GM21723 (cell line): ENCODE measurements around the gene TTLL5.

ENCODE experiments used
- ATAC-seq: cut with Tn5 transposase; IDR thresholded peaks from one replicate; pipeline ENCODE4 v1.9.1; 2021; ENCODE audit warnings: mild to moderate bottlenecking, moderate library complexity; ENCODE audit not compliant: unreplicated experiment

The TTLL5 gene

GRCh38 chr14:75697386-75697785, 36.3 kb downstream of the TTLL5 start:
- ATAC-seq = no peak

DNA sequence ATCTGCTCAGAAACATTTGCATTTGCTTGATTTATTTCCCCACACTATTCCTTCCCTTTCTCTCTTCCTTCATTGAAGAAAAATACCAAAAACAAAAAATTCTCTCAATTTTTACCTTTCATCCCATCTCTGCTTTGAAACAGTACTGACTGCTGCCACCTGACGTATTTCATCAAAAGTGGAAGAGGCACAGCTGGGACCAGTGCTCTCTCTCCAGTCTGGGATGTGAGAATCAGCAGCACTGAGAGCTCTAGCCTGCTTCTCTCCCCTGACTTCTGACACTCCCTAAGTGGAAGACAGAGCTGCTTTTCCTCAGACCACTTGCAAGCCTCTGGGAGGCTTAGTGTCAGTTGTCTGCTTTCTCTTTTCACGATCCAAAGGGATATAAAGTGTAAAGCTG, 36.9 kb downstream of the TTLL5 start:
- ATAC-seq = no peak

GRCh38 chr14:75699331-75699730, 38.3 kb downstream of the TTLL5 start:
- no peak for ATAC-seq

DNA sequence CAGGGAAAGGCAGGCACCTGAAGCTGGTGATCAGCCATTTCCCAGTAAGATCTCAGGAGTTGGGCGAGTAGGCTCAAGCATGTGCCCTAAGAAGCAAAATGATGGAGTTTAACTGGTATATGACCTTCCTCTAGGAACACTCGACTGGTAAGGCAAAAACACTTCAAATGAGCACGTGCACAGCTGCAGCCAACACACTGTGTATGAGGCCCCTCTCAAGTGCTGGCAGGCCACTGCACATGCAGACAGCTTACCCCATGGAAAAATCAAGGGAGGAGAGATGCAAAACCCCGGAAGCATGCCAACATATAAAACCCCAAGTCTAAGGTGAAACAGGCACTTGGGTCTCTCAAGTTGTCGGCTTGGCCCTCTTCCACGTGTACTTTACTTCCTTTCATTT, 39.2 kb downstream of the TTLL5 start:
- ATAC-seq = no peak

- no peak for ATAC-seq
Observed at GRCh38 chr14:75702122-75702521, 41.1 kb downstream of the TTLL5 start.

- no peak for ATAC-seq
Observed at GRCh38 chr14:75702616-75703261, 41.7 kb downstream of the TTLL5 start.

DNA sequence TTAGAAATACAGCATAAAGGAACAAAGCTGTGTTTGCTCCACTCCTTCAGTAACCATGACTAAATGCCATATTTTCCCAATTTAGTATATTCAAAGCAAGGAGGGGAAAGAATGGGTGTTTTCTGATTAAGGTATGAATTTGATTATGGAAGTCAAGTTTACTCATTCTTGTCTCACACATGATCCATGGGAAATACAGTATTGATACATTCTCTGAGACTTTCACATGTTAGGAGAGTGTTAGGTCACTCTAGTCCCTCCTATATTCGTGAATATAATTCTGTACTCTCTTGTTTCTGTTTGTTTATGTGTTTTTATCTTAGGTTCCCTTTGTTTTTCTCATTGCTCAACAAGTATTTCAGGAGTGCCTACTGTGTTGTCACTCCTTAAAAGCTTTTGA, 42.4 kb downstream of the TTLL5 start:
- ATAC-seq = no peak

DNA sequence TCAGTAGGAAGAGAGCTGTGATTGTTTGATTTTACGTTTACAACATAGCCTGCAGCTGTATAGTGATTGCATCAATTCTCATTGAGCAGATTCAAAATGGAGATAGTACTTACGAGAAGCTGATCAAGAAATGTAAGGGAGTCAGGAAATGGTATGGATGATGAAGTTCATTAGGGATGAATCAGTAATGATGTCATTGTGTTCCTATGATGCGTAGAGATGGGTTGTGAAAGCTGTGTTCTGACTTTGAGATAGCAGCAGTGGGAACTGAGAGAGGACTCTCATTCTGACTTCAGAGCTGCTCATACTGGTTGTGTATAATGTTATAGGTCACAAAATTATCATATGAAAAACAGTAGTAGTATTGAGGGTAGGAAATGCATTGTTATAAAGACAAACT, 44.0 kb downstream of the TTLL5 start:
- no peak for ATAC-seq

DNA sequence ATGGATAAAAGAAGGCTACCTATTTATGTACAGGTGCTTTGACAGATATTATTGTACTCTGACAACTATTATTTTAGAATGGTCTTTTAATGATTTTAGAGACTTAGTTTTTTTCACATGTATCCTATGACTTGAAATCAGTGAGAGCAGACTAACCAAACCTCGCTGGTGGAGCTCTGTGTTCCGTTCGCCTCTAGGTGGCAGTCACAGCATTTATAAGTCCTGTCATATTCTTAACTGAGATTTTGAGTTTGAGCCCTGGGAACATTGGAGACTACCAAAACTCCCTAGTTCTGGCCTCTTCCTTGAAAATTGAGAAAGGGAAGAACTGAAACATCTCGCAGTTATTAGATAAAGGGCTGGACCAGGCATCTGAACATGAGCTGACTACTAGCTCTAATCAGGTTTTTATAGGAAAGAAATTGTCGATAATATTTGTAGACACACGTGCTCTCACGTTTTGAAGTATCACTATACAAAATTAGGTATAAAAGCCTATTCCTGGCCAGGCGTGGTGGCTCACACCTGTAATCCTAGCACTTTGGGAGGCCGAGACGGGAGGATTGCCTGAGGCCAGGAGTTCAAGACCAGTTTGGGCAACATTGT, 48.3 kb downstream of the TTLL5 start:
- ATAC-seq = no peak

- ATAC-seq = no peak
Observed at GRCh38 chr14:75711105-75711795, 50.2 kb downstream of the TTLL5 start.

DNA sequence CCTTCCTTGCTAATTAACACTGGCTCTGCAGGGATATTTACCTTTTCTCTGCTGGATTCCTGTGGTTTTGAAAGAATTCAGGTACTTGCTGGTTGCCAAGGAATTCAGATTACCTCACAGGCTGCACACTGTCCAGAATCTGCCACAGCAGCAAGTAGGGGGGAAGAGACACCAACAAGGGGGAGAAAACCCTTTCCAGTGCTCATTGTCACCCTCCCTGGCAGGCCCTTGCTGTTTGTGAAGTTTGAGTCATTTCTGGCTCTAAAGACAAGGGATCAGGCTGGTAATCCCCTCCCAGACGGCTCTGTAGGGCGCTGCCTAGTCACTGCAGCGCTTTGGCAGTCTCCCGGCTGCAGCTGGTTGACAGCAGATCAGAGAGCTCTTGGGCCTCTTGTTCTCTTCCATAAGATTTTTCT, 50.8 kb downstream of the TTLL5 start:
- ATAC-seq = no peak

- ATAC-seq = no peak
Observed at GRCh38 chr14:75714991-75715390, 53.9 kb downstream of the TTLL5 start.

DNA sequence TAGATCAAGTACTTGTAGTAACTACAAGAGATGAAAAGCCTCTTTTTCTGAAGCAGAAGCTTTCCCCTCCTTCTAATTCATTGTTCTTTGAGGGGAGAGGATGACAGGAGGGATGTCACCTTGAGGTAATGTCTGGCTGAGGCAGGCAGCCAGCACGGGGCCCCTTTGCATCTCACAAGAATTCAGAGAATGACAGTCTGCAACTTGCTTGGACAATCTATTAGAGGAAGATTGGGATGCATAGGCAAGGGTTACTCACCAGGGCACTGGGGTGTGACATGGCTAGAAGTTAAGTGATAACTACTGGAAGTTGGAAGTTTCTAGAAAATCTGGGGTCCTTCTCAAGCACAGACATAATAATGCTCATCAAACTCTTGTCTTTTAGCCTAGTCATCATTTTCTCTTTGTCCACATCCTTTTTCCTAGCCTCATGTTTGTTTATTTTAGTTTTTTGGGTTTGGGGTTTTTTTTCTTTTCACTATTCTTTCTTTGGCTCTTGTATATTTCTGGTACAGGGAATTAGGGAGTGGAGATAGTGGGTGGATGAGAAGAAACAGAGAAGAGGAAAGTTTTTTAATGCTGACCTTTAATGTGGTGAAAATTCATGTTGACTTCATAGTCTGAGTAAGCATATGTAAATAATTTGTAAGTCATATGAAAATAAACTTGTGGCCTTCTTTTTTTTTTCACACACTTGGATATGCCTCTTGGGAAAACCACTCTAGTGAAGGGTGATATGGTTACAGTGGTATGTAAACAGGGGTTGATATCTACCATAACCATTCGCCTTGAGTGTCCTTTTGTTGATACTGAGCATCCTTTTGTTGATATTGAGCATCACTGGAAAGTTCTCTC, 55.1 kb downstream of the TTLL5 start:
- ATAC-seq = no peak

DNA sequence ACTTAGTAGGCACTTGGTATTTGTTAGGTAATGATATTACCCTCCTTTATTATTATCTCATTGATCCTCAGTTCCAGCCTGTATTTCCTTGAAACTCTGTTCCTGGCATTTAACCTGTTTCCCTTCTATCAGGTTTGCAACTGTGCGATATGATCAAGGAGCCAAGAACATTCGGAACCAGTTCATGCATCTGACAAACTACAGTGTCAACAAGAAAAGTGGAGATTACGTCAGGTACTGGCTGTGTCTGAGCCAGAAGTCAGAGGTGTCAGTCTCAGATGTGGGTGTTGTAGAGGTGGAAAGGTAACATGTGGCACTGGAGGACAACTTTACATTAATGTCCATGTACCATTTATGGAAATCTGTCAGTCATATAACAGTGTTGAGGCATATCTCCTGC, 56.7 kb downstream of the TTLL5 start:
- ATAC-seq = no peak

DNA sequence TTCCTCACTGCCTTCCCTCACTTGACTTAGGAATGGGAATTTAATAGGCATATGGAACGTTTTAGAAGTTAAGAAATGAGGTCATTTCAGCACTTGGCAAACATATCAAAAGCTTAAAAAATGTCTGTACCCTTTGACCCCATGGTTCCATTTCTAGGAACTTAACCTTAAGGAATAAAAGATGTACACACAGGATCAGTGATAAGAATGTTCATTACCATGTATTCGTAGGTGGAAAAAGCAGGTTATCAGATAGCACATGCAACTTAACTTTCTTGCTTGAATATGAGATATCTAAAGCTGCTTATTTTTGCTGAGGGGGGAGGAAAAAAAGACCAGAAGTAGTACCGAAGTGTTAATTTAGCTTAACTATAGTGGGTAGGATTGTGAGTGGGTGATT, 57.2 kb downstream of the TTLL5 start:
- ATAC-seq = no peak

DNA sequence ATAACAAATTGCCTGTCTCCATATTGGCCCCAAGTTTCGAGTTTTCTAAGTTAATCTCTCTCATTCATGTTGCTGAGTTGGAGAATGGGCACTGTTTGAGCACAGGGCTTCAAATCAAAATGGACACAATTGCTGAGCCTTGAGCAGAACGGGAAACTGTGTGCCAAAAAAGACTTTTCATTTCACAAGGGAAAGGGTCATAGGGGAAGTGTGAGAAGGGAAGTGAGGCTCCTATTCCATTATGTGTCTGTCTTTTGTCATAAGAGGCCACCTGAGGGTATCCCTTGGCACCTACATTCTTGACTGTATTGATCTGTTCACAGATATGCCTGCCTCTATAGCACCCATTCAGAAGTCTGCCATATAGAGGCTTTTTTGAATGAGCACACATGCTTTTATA, 59.1 kb downstream of the TTLL5 start:
- no peak for ATAC-seq

DNA sequence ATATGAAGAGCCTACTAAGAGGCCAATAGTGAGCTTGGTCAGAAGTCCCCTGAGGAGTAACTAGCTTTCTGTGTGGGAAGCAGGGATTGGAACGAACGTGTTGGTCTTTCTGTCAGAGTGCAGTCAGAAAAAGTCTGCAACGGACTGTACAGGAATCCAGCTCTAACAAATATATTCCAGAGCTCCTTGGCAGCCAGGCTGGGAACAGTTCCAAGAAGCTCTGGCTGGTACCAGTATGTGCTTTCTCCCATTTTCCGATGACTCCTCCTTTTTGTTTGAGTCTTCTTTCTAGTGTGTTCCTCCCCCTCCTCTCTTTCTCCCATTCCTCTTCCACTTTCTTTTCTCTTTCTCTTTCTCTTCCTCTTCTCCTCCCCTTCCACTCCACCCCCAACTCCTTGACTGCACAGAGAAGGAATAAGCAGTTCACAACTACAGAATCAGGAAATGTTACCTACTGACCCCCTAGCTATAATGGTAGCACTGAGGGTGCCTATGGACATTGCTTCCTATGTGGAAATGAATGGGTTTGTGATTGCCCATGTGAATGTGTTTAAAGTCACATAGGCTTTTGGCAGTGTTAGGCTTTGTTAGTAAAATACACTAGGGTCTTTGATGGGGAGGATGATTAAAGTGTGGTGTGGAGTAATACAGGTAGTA, 59.9 kb downstream of the TTLL5 start:
- ATAC-seq = no peak

- ATAC-seq = no peak
Observed at GRCh38 chr14:75723716-75724115, 62.7 kb downstream of the TTLL5 start.

GRCh38 chr14:75724414-75725204, 63.6 kb downstream of the TTLL5 start:
- no peak for ATAC-seq

- no peak for ATAC-seq
Observed at GRCh38 chr14:75725481-75725880, 64.4 kb downstream of the TTLL5 start.
